NCI-H2196 (cell line): Measurements from ENCODE around the gene ABHD17B.
"Not testable (repeated sequence)": the region's sequence is repeated elsewhere in the genome, so short reads cannot be mapped to it uniquely, and the experiment has no call there.

ENCODE experiments used
- DNase-seq: peaks from one replicate; lab custom pipeline; 2025; ENCODE audit not compliant: unreplicated experiment; lab: John Stamatoyannopoulos, UW

ABHD17B gene

GRCh38 chr9:71916834-71917534, 6.0 kb upstream of the ABHD17B start:
- no peak for DNase-seq

GRCh38 chr9:71915495-71915894, 4.5 kb upstream of the ABHD17B start:
- DNase-seq, result no peak

- DNase-seq, result no peak
Observed at GRCh38 chr9:71911908-71912335, 929 bp upstream of the ABHD17B start.

- no peak for DNase-seq
Observed at GRCh38 chr9:71910650-71911060, 338 bp downstream of the ABHD17B start.

- DNase-seq, result no peak
Observed at GRCh38 chr9:71909887-71910649, 925 bp downstream of the ABHD17B start.

- DNase-seq, result no peak
Observed at GRCh38 chr9:71908825-71909224, 2.2 kb downstream of the ABHD17B start.

GRCh38 chr9:71904076-71904475, 6.9 kb downstream of the ABHD17B start:
- no peak for DNase-seq

GRCh38 chr9:71901695-71902597, 9.0 kb downstream of the ABHD17B start:
- no peak for DNase-seq

- DNase-seq, result not testable (repeated sequence)
Observed at GRCh38 chr9:71898756-71899155, 12.2 kb downstream of the ABHD17B start.

GRCh38 chr9:71897577-71897976, 13.4 kb downstream of the ABHD17B start:
- no peak for DNase-seq

GRCh38 chr9:71896761-71897160, 14.2 kb downstream of the ABHD17B start:
- no peak for DNase-seq

- no peak for DNase-seq
Observed at GRCh38 chr9:71895955-71896354, 15.0 kb downstream of the ABHD17B start.

GRCh38 chr9:71895117-71895516, 15.9 kb downstream of the ABHD17B start:
- DNase-seq, result no peak

- no peak for DNase-seq
Observed at GRCh38 chr9:71891557-71892189, 19.3 kb downstream of the ABHD17B start.

GRCh38 chr9:71890042-71890679, 20.8 kb downstream of the ABHD17B start:
- DNase-seq, result no peak

- DNase-seq, result no peak
Observed at GRCh38 chr9:71887362-71887761, 23.6 kb downstream of the ABHD17B start.

- no peak for DNase-seq
Observed at GRCh38 chr9:71886541-71886940, 24.5 kb downstream of the ABHD17B start.

GRCh38 chr9:71886015-71886414, 25.0 kb downstream of the ABHD17B start:
- DNase-seq, result no peak

GRCh38 chr9:71885467-71885866, 25.5 kb downstream of the ABHD17B start:
- DNase-seq, result no peak

GRCh38 chr9:71884005-71884404, 27.0 kb downstream of the ABHD17B start:
- DNase-seq, result no peak
